Muscle of leg (tissue), 11 donors: ENCODE results near the gene RTN4RL1. TPM values are rescaled to one million over a fixed set of nuclear protein-coding genes. Genes with fewer than 3 reads are reported as not detected.

Source experiments
- DNase-seq: peaks from one replicate; pipeline ENCODE4 v3.0.0; 2013
- H3K27ac ChIP-seq: one replicate; pipeline ENCODE4 v1.5.1; 2013; ENCODE audit warnings: mild to moderate bottlenecking, low read length, control low read depth
- H3K27me3 ChIP-seq: one replicate; pipeline ENCODE4 v1.6.1; 2013; ENCODE audit warnings: low read length; ENCODE audit not compliant: control insufficient read depth, insufficient read depth
- H3K36me3 ChIP-seq: one replicate; pipeline ENCODE4 v1.6.1; 2013; ENCODE audit warnings: low read length; ENCODE audit not compliant: control insufficient read depth, insufficient read depth
- H3K4me1 ChIP-seq: one replicate; pipeline ENCODE4 v1.6.1; 2013; ENCODE audit warnings: low read length; ENCODE audit not compliant: control insufficient read depth, insufficient read depth
- H3K4me3 ChIP-seq: one replicate; pipeline ENCODE4 v1.5.1; 2013; ENCODE audit warnings: low read length, control low read depth
- H3K9me3 ChIP-seq: replicated peaks from 2 replicates; pipeline ENCODE4 v1.6.1; 2013; ENCODE audit warnings: low read depth, low read length; ENCODE audit not compliant: control insufficient read depth
- WGBS: methylation state at CpG from one replicate; pipeline ENCODE4 v1.1.5; 2013; ENCODE audit warnings: missing lambda C conversion rate; ENCODE audit not compliant: insufficient coverage; 5-methylcytosine and 5-hydroxymethylcytosine counted together
- polyA plus RNA-seq, 8 donors: library from polyadenylated mRNA; unstranded; fragments of 120-200 nt; gene quantifications; one replicate each; pipeline versions ENCODE4 v1.2.1 to v1.2.3, GENCODE V29; 2013; ENCODE audit warnings: inconsistent platforms in 1 of 8, low replicate concordance in 1 of 8; ENCODE audit not compliant: insufficient read length in 8 of 8, insufficient read depth in 1 of 8
- total RNA-seq: library from RNA; stranded (reverse); fragments of 120-200 nt; gene quantifications from one replicate; pipeline ENCODE4 v1.2.4, GENCODE V29; 2013

Gene RTN4RL1
- total and polyA plus RNA-seq, 9 donors: 1.0 to 2.3 (median 1.7) TPM

DNA sequence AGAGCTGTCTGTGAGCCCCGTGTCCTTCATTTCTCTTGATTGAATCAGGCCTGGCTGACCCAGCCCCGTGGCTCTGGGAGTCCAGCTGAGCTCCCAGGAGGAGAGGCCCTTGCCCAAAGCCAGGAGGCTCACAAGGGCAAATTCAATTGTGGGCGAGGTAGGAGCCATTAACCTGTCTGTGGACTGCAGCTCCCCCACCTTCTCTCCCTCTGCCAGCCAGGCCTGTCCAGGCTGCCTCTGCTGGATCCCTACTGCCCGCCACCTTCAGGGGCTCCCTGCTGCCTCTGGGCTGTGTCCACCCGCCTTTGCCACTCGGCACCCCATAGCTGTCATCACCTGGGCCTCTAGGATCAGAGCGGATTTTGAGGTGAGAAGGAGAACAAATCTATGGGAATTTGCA, 61.9 kb downstream of the RTN4RL1 start:
- Histone ChIP-seq H3K4me3 (no peak overlapping the region), H3K4me1 (peaks cover 20% of the 10 kb centered on the region), H3K27me3 (peaks cover 30% of the 10 kb centered on the region), H3K27ac (no peak overlapping the region), H3K36me3 (no peaks in the 10 kb centered on the region), H3K9me3 (no peaks in the 10 kb centered on the region)
- no peak for DNase-seq
- WGBS: 51% methylated on average over 3 of the region's 7 CpGs

DNA sequence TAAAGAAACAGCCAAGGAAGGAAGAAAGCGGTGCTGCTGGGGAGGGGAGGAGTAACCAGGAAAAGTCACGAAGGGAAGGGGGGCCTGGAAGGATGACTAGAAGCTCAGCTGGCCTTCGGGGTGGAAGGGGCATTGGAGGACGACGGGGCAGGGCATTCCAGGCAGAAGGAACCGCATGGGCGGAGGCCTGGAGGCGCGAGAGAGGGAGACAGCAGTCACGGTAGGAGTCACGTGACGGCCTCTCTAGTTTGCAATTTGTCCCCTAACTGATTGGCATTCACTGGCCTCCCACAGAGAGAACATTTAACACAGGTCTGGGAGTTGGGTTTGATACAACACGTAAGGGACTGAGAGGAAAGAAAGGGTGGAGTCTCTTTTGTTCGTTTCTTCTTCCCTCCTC, 63.9 kb downstream of the RTN4RL1 start:
- no peak for DNase-seq
- peaks cover 15% of the 10 kb centered on the region for H3K27me3 ChIP-seq
- H3K27ac ChIP-seq: no peak overlapping the region
- H3K36me3 ChIP-seq: no peaks in the 10 kb centered on the region
- H3K4me3 ChIP-seq: no peak overlapping the region
- WGBS: 38% methylated on average over 9 of the region's 14 CpGs
- no peaks in the 10 kb centered on the region for H3K9me3 ChIP-seq
- H3K4me1 ChIP-seq: peaks cover 23% of the 10 kb centered on the region

DNA sequence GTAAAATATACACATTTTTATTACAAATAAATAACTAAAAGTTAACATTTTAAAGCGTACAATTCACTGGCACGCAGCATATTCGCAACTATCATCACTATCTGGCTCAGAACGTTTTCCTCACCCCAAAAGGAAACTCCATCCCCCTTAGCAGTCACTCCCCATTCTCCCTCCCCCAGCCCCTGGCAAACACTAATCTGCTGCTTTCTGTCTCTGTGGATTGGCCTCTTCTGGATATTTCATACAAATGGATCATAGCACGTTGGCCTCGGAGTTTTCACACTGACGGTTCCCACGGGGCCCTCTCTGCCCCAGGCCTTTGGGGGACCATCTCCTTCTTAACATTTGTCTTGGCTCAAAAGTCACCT, 64.6 kb downstream of the RTN4RL1 start:
- H3K4me1 ChIP-seq: peaks cover 19% of the 10 kb centered on the region
- no peaks in the 10 kb centered on the region for H3K36me3 ChIP-seq
- H3K9me3 ChIP-seq: no peaks in the 10 kb centered on the region
- DNase-seq: peak; percentile 26
- no peak overlapping the region for H3K27ac ChIP-seq
- no peak overlapping the region for H3K4me3 ChIP-seq
- WGBS: 39% methylated on average over 8 of the region's 8 CpGs
- peaks cover 10% of the 10 kb centered on the region for H3K27me3 ChIP-seq

DNA sequence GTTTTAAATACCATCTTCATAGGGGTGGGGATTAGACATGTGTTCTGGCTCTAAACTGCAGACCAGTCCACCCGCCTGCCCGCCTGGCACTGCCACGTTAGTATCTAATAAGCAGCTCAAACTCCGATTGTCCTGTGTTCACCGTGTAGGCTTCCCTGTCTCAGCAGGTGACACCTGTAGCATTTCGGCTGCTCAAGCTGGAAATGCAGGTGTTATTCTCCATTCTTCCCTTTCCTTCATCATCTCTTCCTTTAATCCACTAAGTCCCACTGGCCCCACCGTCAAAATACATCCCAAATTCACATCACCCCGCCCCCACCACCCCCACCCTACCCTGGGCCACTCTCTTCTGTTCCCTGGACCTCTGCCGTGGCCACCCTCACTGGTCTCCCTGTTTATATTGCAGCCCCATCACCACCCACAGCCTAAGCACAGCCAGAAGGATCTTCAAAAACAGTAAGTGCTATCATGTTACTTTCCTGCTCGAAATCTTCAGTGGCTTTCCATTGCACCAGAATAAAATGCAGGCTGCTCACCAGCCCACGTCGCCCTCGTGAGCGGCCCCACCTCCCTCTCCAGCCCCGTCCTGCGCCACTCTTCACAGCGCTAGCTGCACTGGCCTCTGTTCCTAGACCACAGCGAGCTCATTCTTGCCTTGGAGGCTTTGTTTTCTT, 65.1 kb downstream of the RTN4RL1 start:
- H3K4me3 ChIP-seq: no peak overlapping the region
- peaks cover 19% of the 10 kb centered on the region for H3K4me1 ChIP-seq
- H3K27me3 ChIP-seq: peaks cover 7% of the 10 kb centered on the region
- WGBS: 40% methylated on average over 14 of the region's 18 CpGs
- no peaks in the 10 kb centered on the region for H3K36me3 ChIP-seq
- no peak overlapping the region for H3K27ac ChIP-seq
- DNase-seq: peak; percentile 50
- H3K9me3 ChIP-seq: no peaks in the 10 kb centered on the region

DNA sequence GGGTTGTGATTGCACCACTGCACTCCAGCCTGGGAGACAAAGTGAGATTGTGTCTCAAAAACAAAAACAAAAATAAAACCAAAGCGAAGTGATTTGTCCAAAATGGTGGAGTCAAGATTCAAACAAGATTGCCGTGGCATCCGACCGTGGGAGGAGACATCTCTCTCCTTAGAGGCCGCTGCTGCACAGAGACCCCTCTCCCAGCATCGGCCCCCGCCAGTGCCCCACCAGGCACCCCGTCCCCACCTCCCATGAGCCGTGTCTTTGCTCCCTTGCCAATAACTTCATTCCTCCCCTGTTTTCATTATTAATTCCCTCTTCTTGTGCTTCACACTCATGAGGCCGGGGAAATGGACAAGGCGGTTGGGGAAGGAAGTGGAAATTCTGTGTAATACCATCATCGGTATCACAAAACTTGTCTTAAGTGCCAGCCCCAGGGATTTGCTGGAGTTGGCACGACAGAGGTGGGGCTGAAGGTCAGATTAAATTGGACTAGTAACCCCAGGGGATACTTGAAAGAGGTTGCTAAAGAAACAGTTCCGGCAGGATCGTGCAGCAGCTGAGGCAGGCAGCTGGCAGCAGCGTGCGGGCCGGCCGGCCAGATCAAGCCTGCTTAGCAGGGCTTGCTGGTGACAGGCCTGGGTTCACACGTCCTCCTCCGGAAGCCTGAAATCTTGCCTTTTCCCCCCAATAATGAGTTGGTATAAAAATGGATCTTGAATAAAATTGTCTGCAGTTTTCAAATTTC, 66.8 kb downstream of the RTN4RL1 start:
- Histone ChIP-seq H3K9me3 (no peaks in the 10 kb centered on the region), H3K4me1 (peaks cover 19% of the 10 kb centered on the region), H3K27me3 (peaks cover 7% of the 10 kb centered on the region), H3K27ac (no peak overlapping the region), H3K4me3 (no peak overlapping the region), H3K36me3 (no peaks in the 10 kb centered on the region)
- WGBS: 54% methylated on average over 16 of the region's 21 CpGs
- peak; percentile 50 for DNase-seq

GRCh38 chr17:1957037-1957436, 68.1 kb downstream of the RTN4RL1 start:
- H3K27me3 ChIP-seq: peaks cover 7% of the 10 kb centered on the region
- no peaks in the 10 kb centered on the region for H3K36me3 ChIP-seq
- DNase-seq: no peak
- H3K4me3 ChIP-seq: no peak overlapping the region
- peaks cover 19% of the 10 kb centered on the region for H3K4me1 ChIP-seq
- WGBS: 83% methylated on average over 2 of the region's 6 CpGs
- no peak overlapping the region for H3K27ac ChIP-seq
- no peaks in the 10 kb centered on the region for H3K9me3 ChIP-seq

DNA sequence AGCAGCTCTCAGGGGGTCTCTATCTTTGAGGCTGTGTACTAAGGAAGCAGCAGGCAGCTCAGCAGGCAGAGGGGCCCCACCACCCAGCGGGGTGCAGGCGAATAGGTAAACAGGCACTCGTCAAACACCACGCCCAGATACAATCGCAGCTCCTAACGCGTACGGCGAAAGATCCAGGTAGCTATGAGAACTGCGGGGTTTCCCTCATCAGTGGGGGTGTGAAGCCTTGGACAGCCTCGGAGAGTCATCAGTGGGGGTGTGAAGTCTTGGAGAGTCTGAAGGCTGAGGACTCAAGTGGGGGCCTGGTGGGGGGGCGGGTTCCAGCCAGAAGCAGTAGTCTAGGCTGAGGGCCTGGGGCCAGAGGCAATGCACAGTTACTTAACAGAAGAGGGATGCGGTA, 69.0 kb downstream of the RTN4RL1 start:
- Histone ChIP-seq H3K27me3 (peaks cover 6% of the 10 kb centered on the region), H3K27ac (no peak overlapping the region), H3K36me3 (no peaks in the 10 kb centered on the region), H3K4me1 (peaks cover 19% of the 10 kb centered on the region), H3K9me3 (no peaks in the 10 kb centered on the region), H3K4me3 (no peak overlapping the region)
- no peak for DNase-seq
- WGBS: 58% methylated on average over 11 of the region's 13 CpGs

DNA sequence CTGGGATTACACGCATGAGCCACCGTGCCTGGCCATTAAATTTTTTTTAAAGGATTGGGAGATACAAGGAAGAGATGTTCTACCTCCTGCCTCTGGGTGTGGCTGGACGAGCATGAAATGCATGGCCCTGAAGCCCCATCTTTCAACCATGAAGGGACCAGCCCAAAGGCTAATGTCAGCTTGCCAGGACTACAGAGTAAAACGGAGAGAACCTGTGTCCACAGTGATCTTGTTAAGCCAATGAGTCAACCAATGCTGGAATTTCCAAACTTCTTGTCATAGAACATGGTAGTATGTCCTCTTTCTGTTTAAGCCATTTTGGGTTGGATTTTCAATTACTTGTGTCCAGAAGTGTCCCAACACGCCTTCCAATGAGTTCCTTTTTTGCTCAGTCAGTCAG, 71.3 kb downstream of the RTN4RL1 start:
- 65% methylated on average over 3 of the region's 5 CpGs for WGBS

DNA sequence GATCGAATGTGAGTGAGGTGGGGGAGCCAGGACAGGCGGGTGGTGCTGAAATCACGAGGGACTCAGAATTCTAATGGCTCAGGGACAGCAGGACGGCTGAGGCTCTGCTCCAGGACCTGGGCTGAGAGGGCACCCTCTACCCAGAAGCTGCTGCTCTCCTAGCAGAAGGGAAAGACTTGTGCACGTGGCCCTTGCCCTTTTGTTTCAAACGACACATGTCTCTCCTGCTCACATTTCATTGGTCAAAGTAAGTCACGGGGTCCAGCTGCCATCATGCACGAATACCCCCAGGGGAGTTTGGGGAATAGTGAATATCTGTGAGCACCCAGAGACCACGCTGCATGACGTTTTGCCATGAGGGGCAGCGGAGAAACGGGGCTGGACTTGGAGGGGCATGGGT, 73.2 kb downstream of the RTN4RL1 start:
- no peak for DNase-seq
- H3K27me3 ChIP-seq: peaks cover 2% of the 10 kb centered on the region
- WGBS: 53% methylated on average over 7 of the region's 12 CpGs
- H3K27ac ChIP-seq: no peak overlapping the region
- H3K4me1 ChIP-seq: peaks cover 6% of the 10 kb centered on the region
- H3K36me3 ChIP-seq: no peaks in the 10 kb centered on the region
- H3K9me3 ChIP-seq: no peaks in the 10 kb centered on the region
- no peak overlapping the region for H3K4me3 ChIP-seq

More for the DNA sequence above, 71.3 kb downstream of the RTN4RL1 start:
- no peak for DNase-seq
- Histone ChIP-seq H3K4me3 (no peak overlapping the region), H3K27ac (no peak overlapping the region), H3K36me3 (no peaks in the 10 kb centered on the region), H3K4me1 (peaks cover 6% of the 10 kb centered on the region), H3K9me3 (no peaks in the 10 kb centered on the region), H3K27me3 (no peaks in the 10 kb centered on the region)

DNA sequence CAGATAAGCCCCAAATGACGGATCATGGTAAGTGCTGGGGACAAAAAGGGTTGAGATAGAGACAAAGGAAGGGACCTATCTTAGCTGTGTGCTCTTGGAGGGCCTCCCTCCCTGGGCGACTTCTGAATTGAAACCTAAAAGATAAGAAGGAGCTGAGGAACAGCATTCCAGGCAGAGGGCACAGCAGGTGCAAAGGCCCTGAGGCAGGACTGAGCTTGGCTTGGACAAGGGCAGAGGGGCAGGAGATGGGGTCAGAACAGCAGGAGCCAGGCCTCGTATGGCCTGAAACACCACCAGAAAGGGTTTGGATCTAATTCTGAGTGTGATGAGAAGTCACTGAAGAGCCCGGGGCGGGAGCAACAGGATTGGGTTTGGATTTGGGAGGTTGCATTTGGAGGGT, 75.4 kb downstream of the RTN4RL1 start:
- no peak overlapping the region for H3K27ac ChIP-seq
- WGBS: 89% methylated on average over 5 of the region's 5 CpGs
- H3K27me3 ChIP-seq: peaks cover 2% of the 10 kb centered on the region
- no peaks in the 10 kb centered on the region for H3K9me3 ChIP-seq
- H3K4me1 ChIP-seq: peaks cover 6% of the 10 kb centered on the region
- H3K4me3 ChIP-seq: no peak overlapping the region
- H3K36me3 ChIP-seq: no peaks in the 10 kb centered on the region
- DNase-seq: no peak
